DMS 273 treated with DMSO at 0.1 percent for 48 hours (cell line): ENCODE data around the gene IPO4.

Experiments
- DNase-seq: peaks from one replicate; lab custom pipeline; 2025; lab: John Stamatoyannopoulos, UW

Gene IPO4

GRCh38 chr14:24194186-24194872 lies 5.7 kb upstream of the IPO4 start:
- DNase-seq: no peak

- no peak for DNase-seq
These were observed 4.3 kb upstream of the IPO4 start for GRCh38 chr14:24192933-24193332.

GRCh38 chr14:24190416-24190815 lies 1.8 kb upstream of the IPO4 start:
- no peak for DNase-seq

- no peak for DNase-seq
These were observed 844 bp upstream of the IPO4 start for GRCh38 chr14:24189460-24189859.

DNA sequence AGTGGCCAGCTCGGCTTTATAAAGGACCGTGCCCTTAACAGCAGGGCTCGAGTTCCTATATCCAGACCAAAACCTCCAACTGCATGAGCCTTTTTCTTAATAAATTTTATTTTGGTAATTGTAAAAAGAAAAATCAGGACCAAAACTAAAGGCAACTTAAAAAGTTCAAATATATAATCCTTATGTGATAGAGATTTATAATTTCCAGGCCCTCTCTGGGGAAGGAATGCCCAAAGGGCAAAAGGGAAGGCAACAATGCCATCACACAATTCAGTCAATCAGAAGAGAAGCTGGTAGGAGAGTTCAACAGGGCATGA lies 401 bp upstream of the IPO4 start:
- no peak for DNase-seq

DNA sequence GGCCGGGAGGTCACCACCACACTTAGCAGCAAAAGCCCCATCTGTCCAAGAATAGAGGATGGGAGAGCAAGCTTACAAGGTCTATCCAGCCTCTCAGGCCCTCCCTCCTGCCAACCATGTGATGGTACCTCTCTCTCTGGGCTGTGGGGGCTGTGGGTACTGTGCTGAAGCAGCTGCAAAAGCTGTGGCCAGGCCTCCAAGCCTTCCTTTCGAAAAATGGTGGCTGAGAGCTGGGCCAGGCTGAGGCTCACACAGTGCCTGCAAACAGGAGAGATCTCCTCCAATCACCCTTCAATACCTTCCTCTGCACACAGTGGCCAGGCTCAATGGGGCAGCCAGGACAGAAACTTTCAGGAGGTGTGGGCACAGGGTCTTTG lies 1.1 kb downstream of the IPO4 start:
- no peak for DNase-seq

DNA sequence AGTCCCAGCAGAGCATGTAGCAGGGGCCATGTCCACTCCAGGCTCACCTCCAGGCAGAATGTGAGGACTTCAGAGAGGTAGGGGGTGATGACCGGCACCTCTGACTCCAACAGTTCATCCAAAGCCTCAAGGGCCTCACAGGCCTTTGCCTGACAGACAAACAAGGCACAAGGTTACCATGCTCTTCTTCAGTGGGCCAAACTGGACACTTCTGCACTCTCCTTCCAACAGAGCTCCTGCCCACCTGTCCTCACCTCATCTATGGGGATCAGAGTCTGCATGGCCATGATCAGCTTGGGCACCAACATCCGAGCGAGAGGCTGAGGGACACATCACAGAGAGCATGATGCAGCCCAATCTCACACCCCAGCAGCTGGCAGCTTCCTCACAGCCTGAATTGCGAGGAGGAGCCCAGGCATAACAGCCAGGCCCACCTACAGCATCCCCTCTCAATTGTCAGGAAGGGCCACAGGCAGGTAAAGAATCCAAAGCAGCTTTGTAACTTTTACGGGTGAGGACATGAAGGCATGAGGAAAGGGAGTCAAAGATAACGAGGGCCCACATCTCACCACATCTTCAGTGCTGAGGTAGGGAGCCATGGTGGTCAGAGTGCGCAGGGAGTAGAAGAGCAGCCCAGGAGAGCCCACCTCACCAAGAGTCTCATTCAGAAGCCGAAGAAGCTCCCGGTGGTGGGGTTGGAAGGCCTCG lies 1.6 kb downstream of the IPO4 start:
- no peak for DNase-seq

DNA sequence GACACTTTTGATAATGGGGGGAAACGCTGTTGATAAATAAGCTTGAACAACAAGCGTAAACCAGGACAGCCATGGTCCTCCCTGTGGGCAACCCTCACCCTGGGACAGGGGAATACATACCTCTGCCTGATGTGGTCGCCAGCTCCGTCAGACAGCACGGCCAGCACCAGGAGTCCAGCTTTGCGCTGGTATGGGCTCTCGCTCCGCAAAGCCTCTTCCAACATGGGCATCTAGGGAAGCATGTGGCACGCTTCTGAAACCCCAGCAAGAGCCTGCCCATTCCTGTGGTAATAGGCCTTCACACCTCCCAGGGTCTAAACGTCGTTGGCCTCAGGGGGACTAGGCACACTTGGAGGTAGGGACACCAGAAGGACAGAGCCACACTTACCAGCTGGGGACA lies 2.9 kb downstream of the IPO4 start:
- no peak for DNase-seq

DNA sequence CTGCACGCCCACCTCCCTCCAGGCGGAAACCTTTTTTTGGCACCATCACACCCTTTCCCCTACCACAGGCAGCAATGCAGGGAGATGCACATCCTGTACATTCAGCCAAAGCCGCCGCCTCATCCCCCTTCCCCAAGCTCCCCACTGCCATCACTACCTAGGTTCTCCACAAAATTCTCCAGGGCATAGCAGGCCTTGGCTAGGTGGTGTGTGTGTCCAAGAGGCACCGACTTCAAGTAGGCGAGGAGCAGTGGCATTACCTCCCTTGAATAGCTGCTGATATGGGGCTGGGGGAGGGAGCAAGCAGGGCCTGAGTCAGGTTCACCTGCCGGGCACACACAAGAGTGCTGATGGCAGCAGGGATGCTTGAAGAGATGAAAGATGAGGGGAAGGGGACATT lies 3.6 kb downstream of the IPO4 start:
- DNase-seq: no peak

DNA sequence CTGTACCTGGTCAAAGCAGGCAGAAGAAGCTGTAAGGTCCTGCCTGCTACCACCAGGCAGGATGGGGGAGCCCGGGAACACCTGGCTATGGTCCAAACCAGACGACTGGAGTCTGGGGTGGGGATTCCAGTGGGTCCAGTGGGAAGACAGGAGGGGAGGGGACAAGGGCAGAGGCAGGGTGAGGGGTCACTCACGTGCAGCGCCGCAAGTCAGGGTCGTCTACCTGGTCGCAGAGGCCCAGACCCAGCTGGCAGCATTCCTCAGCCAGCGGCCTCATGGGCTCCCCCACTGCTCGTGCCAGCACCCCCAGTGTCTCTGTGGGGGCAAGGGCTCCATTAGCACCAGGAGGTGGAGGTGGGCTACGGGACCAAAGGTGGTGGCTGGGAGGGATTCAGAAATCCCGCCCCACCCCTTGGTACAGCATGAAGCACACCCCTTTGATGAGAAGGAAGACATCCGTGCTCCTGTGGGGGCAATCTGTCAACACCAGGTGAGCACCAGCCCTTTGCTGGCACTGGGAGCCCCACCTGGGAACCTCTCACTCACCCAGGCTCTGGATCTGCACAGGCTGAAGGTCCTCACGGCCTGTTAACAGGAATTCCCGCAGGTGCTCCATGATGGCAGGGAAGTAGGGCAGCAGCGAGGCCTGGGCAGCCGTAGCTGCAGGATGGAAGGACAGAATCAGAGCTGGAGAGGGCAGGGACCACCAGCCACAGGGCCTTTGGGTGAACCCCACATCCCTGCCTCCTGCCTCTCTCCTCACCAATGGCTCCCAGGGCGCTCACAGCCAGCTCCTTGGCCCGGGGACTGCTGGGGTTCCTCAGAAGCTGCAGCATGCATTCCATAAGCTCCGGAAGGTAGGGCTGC lies 4.3 kb downstream of the IPO4 start:
- no peak for DNase-seq

- DNase-seq: no peak
These were observed 5.6 kb downstream of the IPO4 start for GRCh38 chr14:24183014-24183481.

DNA sequence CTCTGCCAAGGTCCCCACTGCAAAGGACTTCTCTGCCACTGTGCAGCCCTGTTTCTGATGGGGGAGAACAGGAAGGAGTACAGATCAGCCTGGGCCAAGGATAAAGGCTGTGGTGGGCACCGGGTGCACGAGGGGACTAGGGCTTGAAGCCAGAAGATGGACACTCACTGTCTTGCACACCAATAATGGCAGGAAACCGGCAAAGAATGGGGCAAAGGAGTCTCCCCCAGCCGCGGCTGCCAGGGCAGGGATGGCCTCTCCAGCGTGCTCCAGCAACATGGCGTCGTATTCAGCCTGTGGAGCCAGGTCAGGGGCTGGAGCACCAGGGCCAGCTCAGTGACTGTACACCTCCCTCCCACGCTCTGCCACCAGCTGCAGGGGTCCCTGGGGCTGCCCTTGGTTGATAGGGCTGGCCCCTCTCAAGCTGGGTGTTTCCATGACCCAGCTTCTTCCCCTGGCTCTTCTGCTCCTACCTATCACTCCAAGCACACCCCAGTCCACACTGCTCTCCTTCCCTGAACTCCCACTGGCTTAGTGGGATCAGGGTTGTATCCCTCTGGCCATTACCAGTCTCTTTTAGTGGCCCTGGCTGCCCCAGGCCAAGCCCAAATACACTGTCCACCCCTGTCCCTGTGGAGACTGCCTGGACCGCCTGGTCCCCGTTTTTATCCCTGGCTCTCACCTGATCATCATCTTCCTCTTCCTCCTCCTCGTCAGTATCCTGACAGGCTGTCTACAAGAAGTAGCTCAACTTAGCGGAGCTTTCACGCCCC lies 6.3 kb downstream of the IPO4 start:
- DNase-seq: no peak

DNA sequence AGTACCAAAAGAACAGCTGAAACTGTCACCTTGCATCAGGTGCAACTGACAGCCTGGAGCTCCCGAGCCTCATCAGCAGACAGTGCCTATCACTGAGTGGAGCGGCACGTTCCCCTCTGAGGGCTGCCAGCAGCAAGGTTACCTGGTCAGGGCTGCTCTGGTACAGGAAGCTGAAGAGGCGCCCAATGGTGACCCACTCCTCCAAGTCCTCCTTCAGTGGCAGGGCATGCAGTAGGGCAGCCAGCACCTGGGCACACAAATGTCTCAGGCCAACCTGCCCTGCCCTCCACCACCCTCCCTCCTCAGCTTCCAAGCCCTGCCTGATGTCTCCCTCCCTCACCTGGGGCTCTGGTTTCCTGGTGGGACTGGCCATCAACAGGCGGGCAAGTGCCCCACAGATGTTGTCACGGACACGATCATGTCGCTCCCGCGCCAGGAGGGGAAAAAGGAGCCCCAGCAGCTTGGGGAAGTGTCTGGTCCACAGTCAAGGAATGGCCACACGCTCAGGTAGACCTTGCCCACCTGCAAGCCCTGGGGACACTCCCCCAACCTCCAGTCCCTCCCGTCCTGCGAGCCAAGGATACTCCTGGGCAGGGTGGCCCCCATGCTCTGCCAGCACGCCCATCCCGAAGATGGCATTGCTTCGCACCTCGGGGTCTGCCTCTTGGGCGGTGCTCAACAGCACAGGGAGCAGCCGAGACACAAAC lies 7.1 kb downstream of the IPO4 start:
- no peak for DNase-seq

DNA sequence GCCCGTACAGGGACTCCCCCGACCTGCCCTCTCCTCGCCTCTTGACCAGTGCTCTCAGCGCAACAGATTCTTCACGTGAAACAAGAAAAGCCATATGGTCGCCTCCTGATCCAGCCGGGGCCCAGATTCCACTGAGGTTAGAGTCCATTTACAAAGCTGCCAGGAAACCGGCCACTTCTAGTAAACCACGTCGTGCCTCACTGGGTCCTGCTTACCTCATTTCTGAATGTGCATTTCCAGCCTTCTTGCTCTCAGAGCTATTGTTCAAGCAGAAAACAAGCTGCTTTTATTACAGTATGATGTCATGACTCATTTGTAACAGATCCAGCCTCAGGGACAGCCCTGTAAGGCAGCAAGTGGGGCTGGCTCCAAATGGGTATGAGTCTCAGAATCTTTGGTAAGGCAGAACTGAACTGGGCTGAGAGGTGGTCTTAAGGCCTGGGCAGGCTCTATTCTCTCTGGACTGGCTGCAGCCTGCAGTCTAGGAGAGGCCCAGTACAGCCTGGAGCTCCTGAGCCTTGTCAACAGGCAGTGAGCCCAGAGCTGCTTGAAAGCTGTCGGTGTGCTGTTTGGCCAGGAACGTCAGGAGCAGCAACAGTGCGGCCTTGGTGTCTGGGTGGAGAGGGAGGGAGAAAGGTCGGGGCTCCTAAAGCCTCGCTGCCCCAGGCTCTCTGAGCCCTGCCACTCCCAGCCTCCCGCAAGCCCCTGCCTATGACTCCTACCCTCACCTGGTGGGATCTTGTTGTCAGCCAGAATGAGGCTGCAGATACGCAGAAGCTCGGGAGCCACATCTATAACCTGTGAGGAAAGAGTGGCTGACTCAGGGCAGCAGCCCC lies 8.4 kb downstream of the IPO4 start:
- DNase-seq: no peak

DNA sequence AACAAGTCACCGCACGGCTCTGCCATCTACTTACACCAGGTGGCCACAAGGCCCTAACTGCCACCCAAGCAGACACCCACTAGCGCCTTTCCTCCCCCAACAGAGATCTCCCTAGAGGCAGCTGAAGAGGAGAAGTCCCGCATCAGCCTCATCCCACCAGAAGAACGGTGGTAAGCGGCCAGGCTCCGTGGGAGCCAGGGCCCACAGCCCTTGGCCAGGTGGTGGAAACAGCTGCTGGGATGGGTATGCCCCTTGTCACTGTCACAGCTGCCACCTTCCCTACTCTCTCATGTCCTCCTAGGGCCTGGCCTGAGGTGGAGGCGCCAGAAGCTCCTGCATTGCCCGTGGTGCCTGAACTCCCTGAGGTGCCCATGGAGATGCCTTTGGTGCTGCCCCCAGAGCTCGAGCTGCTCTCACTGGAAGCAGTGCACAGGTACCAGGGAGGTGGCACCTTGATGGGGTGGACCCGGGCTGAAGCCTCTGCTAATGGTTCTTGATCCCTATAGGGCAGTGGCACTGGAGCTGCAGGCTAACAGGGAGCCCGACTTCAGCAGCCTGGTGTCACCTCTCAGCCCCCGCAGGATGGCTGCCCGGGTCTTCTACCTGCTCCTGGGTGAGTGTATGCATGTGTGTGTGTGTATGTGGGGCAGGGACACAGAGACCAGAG lies 9.2 kb downstream of the IPO4 start:
- DNase-seq: no peak

DNA sequence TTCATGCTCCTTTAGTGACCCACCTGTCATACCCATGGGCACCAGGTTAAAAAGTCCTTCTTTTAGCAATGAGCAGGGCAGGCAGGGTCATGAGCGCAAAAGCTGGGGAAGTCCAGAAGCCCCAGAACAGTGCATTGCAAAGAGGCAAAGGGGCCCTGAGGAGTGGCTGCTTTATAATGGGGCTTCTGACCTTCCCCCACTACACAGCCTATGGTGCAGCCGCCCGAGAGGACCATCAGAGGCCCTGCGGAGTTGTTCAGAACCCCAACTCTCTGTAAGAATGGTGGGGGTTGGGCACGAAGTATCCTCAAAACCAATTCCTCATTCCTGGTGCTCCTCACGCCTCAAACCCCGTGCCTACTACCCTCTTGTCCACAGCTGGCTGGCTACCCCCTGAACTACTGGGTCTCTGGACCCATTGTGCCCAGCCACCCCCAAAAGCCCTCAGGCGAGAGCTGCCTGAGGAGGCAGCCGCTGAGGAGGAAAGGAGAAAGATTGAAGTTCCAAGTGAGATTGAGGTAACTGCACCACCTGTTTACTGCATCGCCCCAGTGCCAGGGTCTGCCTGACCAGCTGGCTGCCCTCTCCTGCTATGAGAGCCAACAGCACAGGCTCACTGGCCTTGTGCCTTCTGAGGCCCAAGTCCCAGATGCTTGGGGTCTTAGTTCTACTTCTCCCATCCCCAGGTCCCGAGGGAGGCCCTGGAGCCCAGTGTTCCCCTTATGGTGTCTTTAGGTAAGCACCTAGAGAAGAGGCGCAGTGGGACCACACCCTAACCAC lies 10.0 kb downstream of the IPO4 start:
- DNase-seq: no peak

- DNase-seq: no peak
These were observed 10.7 kb downstream of the IPO4 start for GRCh38 chr14:24177891-24178290.

- DNase-seq: no peak
These were observed 11.4 kb downstream of the IPO4 start for GRCh38 chr14:24177041-24177825.

DNA sequence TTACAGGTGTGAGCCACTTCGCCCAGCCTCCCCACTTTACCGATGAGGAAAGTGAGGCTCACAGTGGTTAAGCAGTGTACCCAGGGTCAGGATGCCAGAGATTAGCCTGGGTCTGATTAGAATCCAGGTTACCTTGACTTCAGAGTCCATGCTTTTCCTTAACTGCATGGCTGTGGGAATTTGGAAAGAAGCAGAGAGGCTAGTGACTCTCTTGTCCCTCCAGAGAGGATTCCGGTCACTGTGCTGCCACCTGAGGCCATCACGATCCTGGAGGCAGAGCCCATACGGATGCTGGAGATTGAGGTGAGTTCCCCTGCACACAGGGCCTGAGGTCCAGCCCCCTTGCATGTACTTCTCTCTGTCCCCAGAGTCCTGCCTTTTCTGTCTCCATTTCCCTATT lies 12.0 kb downstream of the IPO4 start:
- DNase-seq: no peak
